AG04449 (cell line): ENCODE data around the gene GTF3A.

Experiments used
- CTCF ChIA-PET: fragments of 350-600 bp; formaldehyde crosslinking; extraction: SDS; loops from one replicate; lab custom pipeline; 2021; ENCODE audit warnings: antibody characterized with exemption; lab: Yijun Ruan, JAX
- POLR2A ChIA-PET: fragments of 400-600, 350-600 bp; formaldehyde crosslinking; extraction: SDS; loops from one replicate; lab custom pipeline; 2020; ENCODE audit warnings: antibody characterized with exemption, inconsistent platforms; lab: Yijun Ruan, JAX
- DNase-seq: peaks from one replicate; pipeline ENCODE4 v3.0.0-alpha.2; 2010; ENCODE audit warnings: low read depth, low spot score
- H3K4me3 ChIP-seq: 2 replicates; pipeline ENCODE4 v1.5.1; 2011; ENCODE audit warnings: low read depth, mild to moderate bottlenecking, control low read depth, low read length
- CTCF ChIP-seq: IDR thresholded peaks from one replicate; pipeline ENCODE4 v1.5.1; 2011; ENCODE audit warnings: mild to moderate bottlenecking, moderate library complexity, low read length, control low read depth, inconsistent platforms; ENCODE audit not compliant: insufficient read depth; ENCODE audit errors: missing control alignments

The GTF3A gene

GRCh38 chr13:27483421-27483820 lies 59.0 kb downstream of the GTF3A start:
- no peak overlapping the region for H3K4me3 ChIP-seq
- CTCF ChIA-PET = interaction anchor here (1.3 kb wide), 1 partner anchor 343 kb away, joined by 4 read pairs; no protein-coding TSS in a partner anchor
- POLR2A ChIA-PET = no interaction called here
- no peak for DNase-seq
- TF ChIP-seq CTCF = no peak
